ENCODE results near the gene PTPRC.

PTPRC gene

DNA sequence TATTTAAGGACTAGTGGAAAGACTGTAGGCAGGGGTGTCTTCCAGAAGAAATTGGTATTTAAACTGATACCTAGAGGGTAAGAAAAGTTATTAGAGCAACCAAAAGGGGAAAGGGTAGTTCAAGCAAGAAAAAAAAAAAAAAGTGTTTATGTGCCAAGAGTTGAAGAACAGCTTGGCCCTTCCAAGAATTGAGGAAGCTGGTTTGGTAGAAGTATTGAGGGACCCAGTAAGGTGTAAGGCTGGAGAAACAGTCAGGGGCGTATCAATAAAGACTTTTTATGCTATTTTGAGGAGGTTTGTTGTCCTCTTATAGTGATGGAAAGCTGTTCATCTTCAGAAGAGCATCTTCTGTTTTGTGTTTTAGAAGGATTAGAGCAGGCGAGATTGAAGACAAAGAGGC is 108.3 kb downstream of the PTPRC start:
- no peak overlapping the region for H3K18ac ChIP-seq (ENCODE audit: low read depth in 1 of 2, low read length in 2 of 2)
- H3K23ac ChIP-seq (ENCODE audit: low read length in 2 of 2) = no peak overlapping the region
- peaks cover under 1% of the 10 kb centered on the region for H3K4me1 ChIP-seq (ENCODE audit: control insufficient read depth, insufficient read depth, low read depth, low read length)
- H3K9ac ChIP-seq (ENCODE audit: low read length) = no peak overlapping the region
- no peak overlapping the region for H4K8ac ChIP-seq (ENCODE audit: low read length)
- 94% methylated on average over 2 of the region's 2 CpGs for WGBS
- DNase-seq = no peak
- no peak overlapping the region for H4K91ac ChIP-seq (ENCODE audit: low read length)
- H2BK120ac ChIP-seq (ENCODE audit: low read depth, low read length) = no peak overlapping the region
- no peak overlapping the region for H2BK12ac ChIP-seq (ENCODE audit: low read length in 2 of 2)
- H3K4me2 ChIP-seq (ENCODE audit: low read length, poor library complexity, severe bottlenecking) = no peak overlapping the region
- H3K27me3 ChIP-seq (ENCODE audit: control insufficient read depth in 1 of 2, insufficient read depth in 1 of 2, low read length in 2 of 2) = no peaks in the 10 kb centered on the region
- no peak overlapping the region for H2AFZ ChIP-seq (ENCODE audit: low read depth, low read length)
- no peaks in the 10 kb centered on the region for H3K36me3 ChIP-seq (ENCODE audit: control insufficient read depth in 1 of 2, insufficient read depth in 2 of 2, low read depth in 1 of 2, low read length in 2 of 2)
- H3K4me3 ChIP-seq (ENCODE audit: insufficient read depth in 1 of 2, low read depth in 1 of 2, low read length in 2 of 2) = no peak overlapping the region
- H2BK5ac ChIP-seq (ENCODE audit: low read depth, low read length, poor library complexity, severe bottlenecking) = no peak overlapping the region
- H3K14ac ChIP-seq (ENCODE audit: low read length in 2 of 2) = no peak overlapping the region
- H3K9me3 ChIP-seq (ENCODE audit: control insufficient read depth, low read length) = no peaks in the 10 kb centered on the region
- no peak overlapping the region for H3K4ac ChIP-seq (ENCODE audit: low read depth in 1 of 2, low read length in 2 of 2)
- no peak overlapping the region for H3K27ac ChIP-seq (ENCODE audit: low read length, poor library complexity, severe bottlenecking)
- H3K79me1 ChIP-seq (replicated peaks; ENCODE audit: low read length, poor library complexity, severe bottlenecking) = no peaks in the 10 kb centered on the region
- no peak overlapping the region for H2BK15ac ChIP-seq (ENCODE audit: low read depth, poor library complexity, severe bottlenecking)
- H2AK5ac ChIP-seq (ENCODE audit: low read length, severe bottlenecking) = no peak overlapping the region

GRCh38 chr1:198749279-198749678 is 110.4 kb downstream of the PTPRC start:
- WGBS = no CpG with 5 or more reads among the region's 1 CpG
- no peak overlapping the region for H3K9ac ChIP-seq (ENCODE audit: low read length)

DNA sequence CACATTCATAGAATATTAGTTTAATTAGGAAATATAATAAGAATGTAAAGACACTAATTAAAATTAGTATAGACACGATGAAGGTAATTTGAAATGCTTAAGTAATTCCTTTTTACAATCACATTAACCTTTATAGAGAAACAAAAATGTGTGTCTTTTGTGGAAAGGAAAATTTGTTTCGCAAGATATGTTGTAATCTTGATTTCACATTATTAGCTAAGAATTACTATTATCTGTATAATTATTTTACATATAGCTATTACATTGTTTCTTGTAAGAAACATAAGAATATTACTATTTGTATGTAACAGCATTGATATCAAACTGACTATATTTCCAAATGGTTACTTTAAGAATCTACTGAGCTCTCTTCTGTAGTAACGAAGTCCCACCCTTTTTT is 111.2 kb downstream of the PTPRC start:
- Histone ChIP-seq H4K8ac (ENCODE audit: low read length) (no peak overlapping the region), H3K18ac (ENCODE audit: low read depth in 1 of 2, low read length in 2 of 2) (no peak overlapping the region), H4K91ac (ENCODE audit: low read length) (no peak overlapping the region), H3K9ac (ENCODE audit: low read length) (no peak overlapping the region), H3K4me1 (ENCODE audit: control insufficient read depth, insufficient read depth, low read depth, low read length) (peaks cover 3% of the 10 kb centered on the region), H3K23ac (ENCODE audit: low read length in 2 of 2) (no peak overlapping the region), H2BK120ac (ENCODE audit: low read depth, low read length) (no peak overlapping the region), H3K4me2 (ENCODE audit: low read length, poor library complexity, severe bottlenecking) (no peak overlapping the region), H2BK5ac (ENCODE audit: low read depth, low read length, poor library complexity, severe bottlenecking) (no peak overlapping the region), H3K9me3 (ENCODE audit: control insufficient read depth, low read length) (no peaks in the 10 kb centered on the region), H3K4me3 (ENCODE audit: insufficient read depth in 1 of 2, low read depth in 1 of 2, low read length in 2 of 2) (no peak overlapping the region), H3K14ac (ENCODE audit: low read length in 2 of 2) (no peak overlapping the region), H2AK5ac (ENCODE audit: low read length, severe bottlenecking) (no peak overlapping the region), H2AFZ (ENCODE audit: low read depth, low read length) (no peak overlapping the region), H3K4ac (ENCODE audit: low read depth in 1 of 2, low read length in 2 of 2) (no peak overlapping the region), H2BK12ac (ENCODE audit: low read length in 2 of 2) (no peak overlapping the region), H3K36me3 (ENCODE audit: control insufficient read depth in 1 of 2, insufficient read depth in 2 of 2, low read depth in 1 of 2, low read length in 2 of 2) (no peaks in the 10 kb centered on the region), H3K27ac (ENCODE audit: low read length, poor library complexity, severe bottlenecking) (no peak overlapping the region), H2BK15ac (ENCODE audit: low read depth, poor library complexity, severe bottlenecking) (no peak overlapping the region), H3K79me1 (replicated peaks; ENCODE audit: low read length, poor library complexity, severe bottlenecking) (no peaks in the 10 kb centered on the region), H3K27me3 (ENCODE audit: control insufficient read depth in 1 of 2, insufficient read depth in 1 of 2, low read length in 2 of 2) (no peaks in the 10 kb centered on the region)
- WGBS = 93% methylated on average over 1 of the region's 3 CpGs
- DNase-seq = no peak

More at GRCh38 chr1:198749279-198749678, 110.4 kb downstream of the PTPRC start:
- no peaks in the 10 kb centered on the region for H3K4me1 ChIP-seq (ENCODE audit: control insufficient read depth, insufficient read depth, low read depth, low read length)
- no peak overlapping the region for H4K91ac ChIP-seq (ENCODE audit: low read length)
- no peak overlapping the region for H2AFZ ChIP-seq (ENCODE audit: low read depth, low read length)
- no peak overlapping the region for H2BK5ac ChIP-seq (ENCODE audit: low read depth, low read length, poor library complexity, severe bottlenecking)
- no peak overlapping the region for H3K4me3 ChIP-seq (ENCODE audit: insufficient read depth in 1 of 2, low read depth in 1 of 2, low read length in 2 of 2)
- H3K36me3 ChIP-seq (ENCODE audit: control insufficient read depth in 1 of 2, insufficient read depth in 2 of 2, low read depth in 1 of 2, low read length in 2 of 2) = no peaks in the 10 kb centered on the region
- H3K9me3 ChIP-seq (ENCODE audit: control insufficient read depth, low read length) = no peaks in the 10 kb centered on the region
- H3K14ac ChIP-seq (ENCODE audit: low read length in 2 of 2) = no peak overlapping the region
- no peak overlapping the region for H2AK5ac ChIP-seq (ENCODE audit: low read length, severe bottlenecking)
- no peak overlapping the region for H4K8ac ChIP-seq (ENCODE audit: low read length)
- H2BK120ac ChIP-seq (ENCODE audit: low read depth, low read length) = no peak overlapping the region
- H3K27me3 ChIP-seq (ENCODE audit: control insufficient read depth in 1 of 2, insufficient read depth in 1 of 2, low read length in 2 of 2) = no peaks in the 10 kb centered on the region
- DNase-seq = no peak
- H3K4me2 ChIP-seq (ENCODE audit: low read length, poor library complexity, severe bottlenecking) = no peak overlapping the region
- H3K23ac ChIP-seq (ENCODE audit: low read length in 2 of 2) = no peak overlapping the region
- H3K79me1 ChIP-seq (replicated peaks; ENCODE audit: low read length, poor library complexity, severe bottlenecking) = no peaks in the 10 kb centered on the region
- H3K27ac ChIP-seq (ENCODE audit: low read length, poor library complexity, severe bottlenecking) = no peak overlapping the region
- no peak overlapping the region for H2BK15ac ChIP-seq (ENCODE audit: low read depth, poor library complexity, severe bottlenecking)
- no peak overlapping the region for H2BK12ac ChIP-seq (ENCODE audit: low read length in 2 of 2)
- no peak overlapping the region for H3K18ac ChIP-seq (ENCODE audit: low read depth in 1 of 2, low read length in 2 of 2)
- no peak overlapping the region for H3K4ac ChIP-seq (ENCODE audit: low read depth in 1 of 2, low read length in 2 of 2)

- Histone ChIP-seq H4K91ac (ENCODE audit: low read length) (no peak overlapping the region), H3K9ac (ENCODE audit: low read length) (no peak overlapping the region), H3K14ac (ENCODE audit: low read length in 2 of 2) (no peak overlapping the region), H3K4me1 (ENCODE audit: control insufficient read depth, insufficient read depth, low read depth, low read length) (peaks cover 3% of the 10 kb centered on the region), H2BK5ac (ENCODE audit: low read depth, low read length, poor library complexity, severe bottlenecking) (no peak overlapping the region), H3K4me3 (ENCODE audit: insufficient read depth in 1 of 2, low read depth in 1 of 2, low read length in 2 of 2) (no peak overlapping the region), H3K27ac (ENCODE audit: low read length, poor library complexity, severe bottlenecking) (no peak overlapping the region), H3K9me3 (ENCODE audit: control insufficient read depth, low read length) (no peaks in the 10 kb centered on the region), H3K27me3 (ENCODE audit: control insufficient read depth in 1 of 2, insufficient read depth in 1 of 2, low read length in 2 of 2) (no peaks in the 10 kb centered on the region), H3K4me2 (ENCODE audit: low read length, poor library complexity, severe bottlenecking) (no peak overlapping the region), H2BK120ac (ENCODE audit: low read depth, low read length) (no peak overlapping the region), H3K18ac (ENCODE audit: low read depth in 1 of 2, low read length in 2 of 2) (no peak overlapping the region), H3K4ac (ENCODE audit: low read depth in 1 of 2, low read length in 2 of 2) (no peak overlapping the region), H3K79me1 (replicated peaks; ENCODE audit: low read length, poor library complexity, severe bottlenecking) (no peaks in the 10 kb centered on the region), H4K8ac (ENCODE audit: low read length) (no peak overlapping the region), H2AFZ (ENCODE audit: low read depth, low read length) (no peak overlapping the region), H2BK12ac (ENCODE audit: low read length in 2 of 2) (no peak overlapping the region), H2BK15ac (ENCODE audit: low read depth, poor library complexity, severe bottlenecking) (no peak overlapping the region), H2AK5ac (ENCODE audit: low read length, severe bottlenecking) (no peak overlapping the region), H3K23ac (ENCODE audit: low read length in 2 of 2) (no peak overlapping the region), H3K36me3 (ENCODE audit: control insufficient read depth in 1 of 2, insufficient read depth in 2 of 2, low read depth in 1 of 2, low read length in 2 of 2) (no peaks in the 10 kb centered on the region)
- 100% methylated on average over 2 of the region's 3 CpGs for WGBS
- no peak for DNase-seq
Measured at GRCh38 chr1:198751741-198752140, 112.9 kb downstream of the PTPRC start.

Measured in mesenchymal stem cell (in vitro differentiated cells and primary cell).